Measurements from ENCODE around the gene LTBP1. TPM values are rescaled to one million over a fixed set of nuclear protein-coding genes. Genes with fewer than 3 reads are reported as not detected.

The LTBP1 gene
- polyA plus RNA-seq, 4 donors = 74.7 to 83.5 (median 82.8) TPM

DNA sequence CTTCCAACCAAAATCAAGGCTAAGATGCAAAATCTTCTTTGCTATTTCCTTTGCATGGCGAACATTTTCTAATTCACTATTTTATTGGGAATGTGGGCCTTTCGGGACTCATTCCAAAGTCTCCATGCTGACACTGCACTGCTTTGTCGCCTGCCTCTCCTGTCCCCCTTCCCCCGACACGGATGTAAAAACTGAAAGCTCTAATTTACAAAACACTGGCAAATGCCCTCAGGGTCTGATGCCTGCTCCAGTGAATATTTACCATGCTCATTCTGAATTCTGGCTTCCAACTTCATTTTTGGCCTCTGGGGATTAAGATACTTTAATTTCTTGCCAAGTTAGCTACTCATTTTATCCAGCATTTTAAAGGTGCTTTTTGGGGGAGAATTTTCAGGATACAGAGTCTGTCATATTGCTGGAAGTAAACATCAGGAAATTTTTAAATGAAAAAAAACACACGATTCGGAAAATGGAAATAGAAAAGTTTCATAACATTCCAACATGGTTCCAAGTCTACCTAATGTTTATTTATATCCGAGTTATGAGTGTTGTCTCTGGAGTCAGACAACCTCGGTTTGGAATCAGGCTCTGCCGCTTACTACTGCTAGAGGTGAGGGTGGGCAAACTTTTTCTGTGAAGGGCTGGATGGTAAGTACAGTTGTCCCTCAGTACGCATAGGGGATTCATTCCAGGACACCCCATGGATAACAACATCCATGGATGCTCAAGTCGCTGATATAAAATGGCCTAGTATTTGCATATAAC, 14.6 kb upstream of the LTBP1 start:
- no peak for DNase-seq (ENCODE audit: low read depth in 4 of 4, low spot score in 3 of 4)

DNA sequence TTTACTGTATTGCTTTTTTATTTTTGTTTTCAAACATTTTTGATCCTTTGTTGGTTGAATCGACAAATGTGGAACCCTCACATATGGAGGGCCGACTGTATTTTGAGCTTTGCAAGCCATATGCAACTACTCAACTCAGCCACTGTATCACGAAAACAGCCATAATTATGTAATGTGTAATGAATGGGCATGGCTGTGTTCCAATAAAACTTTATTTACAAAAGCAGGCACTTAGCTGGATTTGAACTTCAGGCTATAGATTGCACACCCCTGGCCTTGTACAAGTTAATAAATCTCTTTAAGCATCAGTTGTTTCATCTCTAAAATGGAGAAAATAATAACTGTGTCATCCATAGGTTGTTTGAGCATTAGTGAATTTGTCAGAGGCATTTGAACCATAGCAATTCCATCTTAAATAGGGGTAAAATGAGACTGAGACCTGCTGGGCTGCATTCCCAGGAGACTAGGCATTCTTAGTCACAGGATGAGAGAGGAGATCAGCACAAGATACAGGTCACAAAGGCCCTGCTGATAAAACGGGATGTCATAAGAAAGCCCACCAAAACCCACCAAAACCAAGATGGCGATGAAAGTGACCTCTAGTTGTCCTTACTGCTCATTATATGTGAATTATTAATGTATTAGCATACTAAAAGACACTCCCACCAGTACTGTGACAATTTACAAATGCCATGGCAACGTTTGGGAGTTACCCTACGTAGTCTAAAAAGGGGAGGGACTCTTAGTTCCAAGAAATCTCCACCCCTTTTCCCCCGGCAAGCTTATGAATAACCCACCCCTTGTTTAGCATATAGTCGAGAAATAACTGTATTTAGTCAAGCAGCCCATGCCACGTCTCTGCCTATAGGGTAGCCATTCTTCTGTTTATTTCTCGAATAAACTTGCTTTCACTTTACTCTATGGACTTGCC, 13.7 kb upstream of the LTBP1 start:
- DNase-seq (ENCODE audit: low read depth in 4 of 4, low spot score in 3 of 4) = no peak

DNA sequence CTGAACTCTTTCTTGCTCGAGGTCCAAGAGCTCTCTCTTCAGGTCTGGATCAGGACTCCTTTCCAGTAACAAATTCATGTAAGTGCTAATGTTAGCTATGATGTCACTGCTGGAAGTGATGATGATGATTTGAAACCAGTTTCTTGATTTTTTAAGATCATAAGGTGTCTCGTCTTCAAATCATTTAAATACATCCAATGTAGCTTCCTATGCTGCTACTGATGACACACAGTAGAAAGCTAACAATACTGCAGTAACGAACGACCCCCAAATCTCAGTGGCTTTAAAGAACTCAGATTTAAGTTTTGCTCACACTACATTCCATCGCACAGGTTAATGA, 13.0 kb upstream of the LTBP1 start:
- no peak for DNase-seq (ENCODE audit: low read depth in 4 of 4, low spot score in 3 of 4)

DNA sequence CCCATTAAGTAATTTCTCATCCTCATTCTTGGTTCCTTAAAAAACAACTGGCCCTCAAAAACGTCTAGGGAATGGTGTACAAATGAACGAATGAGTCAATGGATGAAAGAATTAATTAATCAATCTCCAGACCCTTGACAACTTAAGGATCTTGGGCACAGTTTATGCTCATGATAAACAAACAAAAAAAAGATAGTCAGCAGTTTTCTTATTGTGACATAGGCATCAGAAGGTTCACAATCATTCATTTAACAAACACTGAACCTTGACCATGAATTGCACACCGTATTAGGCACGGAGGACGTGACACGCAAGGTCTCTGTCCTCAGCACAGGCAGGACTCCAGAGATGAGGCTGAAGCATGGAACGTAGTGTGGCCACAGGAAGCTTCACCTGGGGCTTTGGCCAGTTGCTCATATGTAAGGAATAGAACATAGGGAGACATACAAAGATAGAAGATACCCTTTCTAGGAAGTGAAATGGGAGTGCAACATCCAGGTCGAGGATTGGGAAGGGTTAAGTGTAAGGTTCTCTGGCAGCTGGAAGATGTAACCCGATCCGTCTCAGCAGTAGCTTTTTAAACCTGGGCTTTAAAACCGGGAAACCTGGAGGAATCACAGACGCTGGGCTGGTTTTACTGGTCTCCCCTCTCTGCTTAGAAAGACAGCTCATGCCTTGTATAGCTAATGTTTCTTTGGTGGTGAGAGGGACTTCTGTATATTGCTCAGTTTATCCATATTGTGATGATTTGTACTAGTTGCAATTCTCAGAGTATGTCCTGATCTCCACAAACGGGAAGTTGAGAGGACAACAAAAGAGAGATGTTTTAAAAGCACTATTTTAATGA, 8.9 kb upstream of the LTBP1 start:
- DNase-seq (ENCODE audit: low read depth in 4 of 4, low spot score in 3 of 4) = peak in 1 of 4 donors; percentile 45

DNA sequence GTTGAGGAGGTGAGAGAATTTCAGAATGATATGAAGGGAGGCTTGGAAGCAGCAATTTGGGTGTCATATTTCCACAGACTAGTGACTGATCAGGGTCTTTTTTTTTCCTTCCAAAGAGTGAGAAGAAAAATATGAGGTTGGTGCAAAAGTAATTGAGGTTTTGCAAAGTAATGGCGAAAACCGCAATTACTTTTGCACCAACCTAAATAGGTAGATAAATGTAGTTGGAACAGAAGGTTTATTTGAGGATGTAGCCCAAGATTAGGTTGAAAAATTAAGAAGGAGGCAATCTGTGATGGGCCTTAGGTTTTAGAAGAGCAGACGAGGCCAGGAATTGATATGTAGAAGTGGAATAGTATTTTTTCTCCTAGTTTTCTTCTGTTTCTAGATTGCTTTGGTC, 7.8 kb upstream of the LTBP1 start:
- no peak for DNase-seq (ENCODE audit: low read depth in 4 of 4, low spot score in 3 of 4)

DNA sequence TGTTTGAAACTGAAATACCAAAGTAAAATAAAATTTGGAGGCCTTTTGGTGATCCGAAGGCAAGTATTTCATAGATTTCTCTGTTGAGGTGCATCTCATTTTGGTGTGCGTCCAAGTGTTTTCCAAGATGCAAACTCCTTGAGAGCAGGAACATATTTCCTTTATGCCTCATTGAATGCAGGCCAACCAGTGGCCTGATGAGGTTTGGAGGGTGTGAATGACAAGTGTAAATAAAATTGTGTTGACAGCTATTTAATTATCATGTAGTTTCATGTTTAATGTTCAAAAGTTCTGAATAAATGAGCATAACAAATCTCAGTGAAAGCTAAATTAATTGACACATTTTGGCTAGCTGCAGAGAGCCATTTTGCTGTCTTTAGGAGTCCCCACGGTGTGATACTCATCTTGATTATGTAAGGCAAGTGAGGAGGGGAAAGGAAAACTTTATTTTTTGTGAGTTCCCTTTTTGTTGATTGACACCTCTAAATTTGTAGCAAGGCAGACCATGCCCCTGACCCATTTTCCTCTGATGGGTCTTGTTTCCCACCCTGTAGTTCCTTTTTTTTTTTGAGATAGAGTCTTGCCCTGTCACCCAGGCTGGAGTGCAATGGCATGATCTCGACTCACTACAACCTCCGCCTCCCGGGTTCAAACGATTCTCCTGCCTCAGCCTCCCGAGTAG, 6.3 kb upstream of the LTBP1 start:
- no peak for DNase-seq (ENCODE audit: low read depth in 4 of 4, low spot score in 3 of 4)

DNA sequence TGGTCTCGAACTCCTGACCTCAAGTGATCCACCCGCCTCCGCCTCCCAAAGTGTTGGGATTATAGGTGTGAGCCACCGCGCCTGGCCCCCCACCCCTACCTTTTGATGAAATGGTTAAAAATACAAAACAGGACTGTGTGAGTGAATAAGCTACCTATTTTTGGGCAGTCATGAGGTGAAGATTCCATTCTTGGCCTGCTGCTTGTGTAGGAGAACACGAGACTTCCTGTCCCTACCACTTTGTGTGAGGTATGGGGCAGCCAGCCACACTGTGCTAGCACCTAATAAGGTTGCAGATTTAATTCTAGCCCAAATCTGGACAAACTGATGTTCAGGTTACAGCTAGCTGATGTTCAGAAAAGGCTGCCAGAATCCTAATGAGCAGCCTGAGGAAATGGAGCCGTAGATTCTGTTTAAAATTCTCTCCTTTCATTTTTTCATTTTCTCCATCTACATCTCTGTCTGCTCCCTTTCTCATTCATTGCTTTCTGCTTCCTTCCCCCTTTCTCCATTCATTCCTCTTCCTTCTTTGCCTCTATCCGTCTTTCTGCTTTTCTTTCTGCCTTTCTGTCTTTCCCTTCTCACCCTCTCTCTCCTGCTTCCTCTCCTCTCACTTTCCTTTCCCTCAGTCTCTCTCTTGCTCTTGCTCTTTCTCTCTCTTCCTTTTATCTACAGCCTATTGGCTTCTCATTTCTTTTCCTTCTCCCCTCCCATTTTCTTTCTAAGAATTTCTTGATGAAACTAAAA, 4.6 kb upstream of the LTBP1 start:
- DNase-seq (ENCODE audit: low read depth in 4 of 4, low spot score in 3 of 4) = no peak

DNA sequence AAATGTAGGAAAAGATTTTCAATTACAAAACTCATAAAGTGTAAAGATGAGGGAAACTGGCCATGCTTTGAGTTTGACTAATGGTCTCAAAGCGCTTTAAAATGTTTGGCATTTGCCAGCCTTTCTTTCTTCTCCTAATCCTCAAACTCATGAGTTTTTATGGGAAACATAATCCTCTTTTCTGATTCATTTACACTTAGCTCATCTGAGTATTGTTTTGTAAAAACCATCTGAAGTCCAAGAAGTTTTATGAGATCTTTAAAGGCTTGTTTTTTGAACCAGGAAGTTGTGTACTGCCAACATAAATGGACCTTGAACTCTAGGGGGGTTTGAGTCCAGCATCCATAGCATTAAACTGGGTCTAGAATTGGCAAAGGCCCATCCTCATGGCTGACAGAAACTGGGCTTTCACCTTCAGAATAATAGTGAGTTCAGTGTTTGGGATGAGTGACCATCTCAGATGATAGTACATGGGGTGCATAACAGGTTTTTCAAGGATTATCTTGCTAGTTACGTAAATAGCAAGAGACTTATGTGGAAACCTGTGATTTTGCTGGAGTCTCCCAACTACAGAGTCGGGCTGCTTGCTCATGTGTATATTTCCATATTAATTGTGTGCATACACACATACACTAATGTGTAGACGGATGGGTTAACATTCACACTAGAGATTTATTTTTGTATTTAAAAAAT, 3.8 kb upstream of the LTBP1 start:
- DNase-seq (ENCODE audit: low read depth in 4 of 4, low spot score in 3 of 4) = no peak

DNA sequence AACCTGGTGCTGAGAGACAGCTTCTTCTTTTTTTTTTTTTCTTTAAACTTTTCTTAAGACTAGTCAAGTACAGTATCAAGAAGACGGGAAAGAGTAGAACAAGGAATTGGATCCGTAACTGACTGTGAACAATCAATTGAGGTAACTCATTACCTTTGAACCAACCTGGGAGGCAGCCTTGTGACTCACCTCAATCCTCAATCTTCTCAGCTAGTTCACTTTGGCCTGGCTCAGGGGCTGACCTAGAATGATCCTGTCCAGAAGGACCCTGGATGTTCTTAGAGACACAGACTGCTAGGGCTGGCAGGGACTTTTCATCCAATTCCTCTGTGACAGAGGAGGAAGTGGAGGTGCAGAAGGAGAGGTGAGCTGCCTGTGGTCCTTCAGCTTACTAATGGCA, 1.5 kb upstream of the LTBP1 start:
- no peak for DNase-seq (ENCODE audit: low read depth in 4 of 4, low spot score in 3 of 4)

DNA sequence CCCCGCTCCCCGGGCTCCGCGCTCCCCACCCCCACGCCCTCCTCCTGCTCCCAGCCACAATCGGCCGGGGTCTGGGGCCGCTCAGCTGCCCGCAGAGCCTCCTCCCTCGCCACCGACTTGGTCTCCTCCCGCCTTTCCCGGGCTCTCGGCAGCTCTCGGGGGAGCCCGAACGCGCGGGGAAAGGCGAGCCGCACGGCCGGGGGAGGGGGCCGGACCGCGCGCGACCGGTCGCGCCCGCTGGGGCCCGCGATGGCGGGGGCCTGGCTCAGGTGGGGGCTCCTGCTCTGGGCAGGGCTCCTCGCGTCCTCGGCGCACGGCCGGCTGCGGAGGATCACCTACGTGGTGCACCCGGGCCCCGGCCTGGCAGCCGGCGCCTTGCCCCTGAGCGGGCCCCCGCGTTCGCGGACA, 327 bp downstream of the LTBP1 start:
- peak in 2 of 4 donors; percentile 14 to 25 for DNase-seq (ENCODE audit: low read depth in 4 of 4, low spot score in 3 of 4)

DNA sequence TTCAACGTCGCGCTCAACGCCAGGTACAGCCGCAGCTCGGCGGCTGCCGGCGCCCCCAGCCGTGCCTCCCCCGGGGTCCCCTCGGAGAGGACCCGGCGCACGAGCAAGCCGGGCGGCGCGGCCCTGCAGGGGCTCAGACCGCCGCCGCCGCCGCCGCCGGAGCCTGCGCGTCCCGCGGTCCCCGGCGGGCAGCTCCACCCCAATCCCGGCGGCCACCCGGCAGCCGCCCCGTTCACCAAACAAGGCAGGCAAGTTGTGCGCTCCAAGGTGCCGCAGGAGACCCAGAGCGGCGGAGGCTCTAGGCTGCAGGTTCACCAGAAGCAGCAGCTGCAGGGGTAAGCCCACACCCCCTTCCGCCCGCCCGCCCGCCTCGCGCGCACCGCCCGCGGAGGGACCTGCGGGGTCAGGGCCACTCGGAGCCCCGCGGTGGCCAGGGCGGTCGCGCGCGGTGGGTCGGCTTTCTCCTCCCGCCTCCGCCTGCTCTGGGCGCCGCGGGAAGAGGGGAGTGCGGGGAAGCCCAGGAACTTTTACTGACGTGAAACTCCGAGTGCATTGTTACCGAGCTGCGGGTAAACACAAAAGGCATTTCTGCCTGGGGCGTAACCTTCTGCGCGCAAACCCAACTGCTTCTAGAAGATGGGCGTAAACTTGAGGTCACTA, 861 bp downstream of the LTBP1 start:
- DNase-seq (ENCODE audit: low read depth in 4 of 4, low spot score in 3 of 4) = peak in 3 of 4 donors; percentile 27 to 47 (median 33)

DNA sequence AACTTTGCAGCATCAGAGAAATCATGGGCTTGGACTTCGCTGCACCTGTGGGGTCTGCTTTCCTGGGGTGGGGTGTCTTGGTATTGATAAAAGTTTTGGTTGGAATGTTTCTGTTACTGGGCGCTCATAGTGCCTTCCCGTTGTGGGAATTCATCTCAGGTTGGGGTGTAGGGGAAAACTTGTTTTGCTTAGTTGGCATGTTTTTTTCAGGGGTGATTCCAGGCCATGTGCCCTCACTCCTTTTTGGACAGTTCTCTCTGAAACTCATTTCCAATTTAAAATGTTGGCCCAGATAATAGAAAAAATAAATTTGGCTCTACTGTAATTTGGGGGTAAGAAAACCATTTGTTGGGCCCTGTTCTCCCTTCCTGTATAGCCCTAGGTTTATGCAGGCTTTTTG, 1.5 kb downstream of the LTBP1 start:
- DNase-seq (ENCODE audit: low read depth in 4 of 4, low spot score in 3 of 4) = no peak

DNA sequence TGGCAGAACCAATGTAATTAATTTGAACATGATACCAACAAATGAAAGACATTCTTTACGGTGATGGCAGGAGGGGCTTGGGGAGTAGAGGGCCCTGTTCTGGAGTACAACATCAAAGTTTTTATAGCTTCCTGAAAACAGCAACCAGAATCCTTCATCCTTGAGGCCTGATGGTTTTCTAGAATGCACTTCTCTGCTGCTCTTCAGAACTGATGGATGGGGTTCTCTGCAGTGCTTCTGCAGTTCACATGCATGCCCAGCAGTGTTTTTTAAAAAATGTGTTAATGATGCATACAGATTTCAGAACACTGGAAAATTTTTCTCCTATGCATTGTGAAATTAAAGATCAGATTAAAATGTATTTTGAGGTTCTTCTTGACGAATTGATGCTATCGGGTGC, 2.5 kb downstream of the LTBP1 start:
- no peak for DNase-seq (ENCODE audit: low read depth in 4 of 4, low spot score in 3 of 4)

DNA sequence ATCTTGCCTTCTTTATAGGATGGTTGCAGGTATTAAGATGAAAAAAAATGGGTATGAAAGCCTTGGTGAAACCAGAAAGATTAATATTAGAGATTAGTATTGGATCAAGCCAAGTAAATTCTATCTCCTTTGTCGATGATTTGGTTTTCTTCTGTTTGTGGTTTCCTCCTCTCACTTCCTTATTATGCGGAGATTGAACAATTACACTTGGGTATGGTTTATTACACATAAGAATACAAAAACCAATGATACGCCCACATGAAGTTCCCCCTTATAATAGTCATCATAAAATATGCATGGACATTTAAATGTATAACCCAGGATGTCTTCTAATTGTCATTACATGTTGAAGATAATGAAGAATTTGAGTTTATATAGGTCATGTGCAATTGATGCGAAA, 4.9 kb downstream of the LTBP1 start:
- no peak for DNase-seq (ENCODE audit: low read depth in 4 of 4, low spot score in 3 of 4)

DNA sequence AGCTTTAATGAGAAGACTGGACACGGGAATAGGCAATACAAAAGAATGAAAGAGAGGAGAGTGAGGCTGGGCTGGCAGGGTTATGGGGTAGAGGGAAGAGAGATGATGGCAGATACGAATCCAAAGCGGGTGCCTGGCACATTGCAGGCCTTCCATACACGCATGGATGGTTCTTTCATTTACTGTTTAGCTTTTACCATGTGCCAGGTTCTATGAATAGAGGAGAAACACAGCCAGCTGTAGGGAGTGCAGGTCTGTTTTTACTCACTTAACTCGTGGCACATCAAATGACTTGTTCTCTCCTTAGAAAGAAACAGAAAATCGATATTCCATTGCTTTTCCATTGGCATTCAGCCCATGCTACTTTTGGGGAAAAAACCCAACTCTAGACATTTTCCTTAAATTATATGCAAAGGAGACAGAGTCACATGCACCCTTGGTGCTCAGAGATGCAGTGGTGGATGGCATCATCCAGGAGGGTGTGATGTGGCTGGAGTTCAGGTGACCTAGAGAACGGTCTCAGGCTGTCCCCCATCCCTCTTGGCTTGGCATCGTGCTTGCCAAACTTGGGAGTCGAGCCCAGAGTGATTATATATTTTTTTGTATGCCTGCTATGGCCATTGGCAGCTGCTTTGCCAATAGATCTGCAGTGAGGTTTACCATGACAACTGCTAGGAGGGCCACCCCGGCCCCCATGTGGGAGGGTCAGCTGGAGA, 6.2 kb downstream of the LTBP1 start:
- DNase-seq (ENCODE audit: low read depth in 4 of 4, low spot score in 3 of 4) = no peak

DNA sequence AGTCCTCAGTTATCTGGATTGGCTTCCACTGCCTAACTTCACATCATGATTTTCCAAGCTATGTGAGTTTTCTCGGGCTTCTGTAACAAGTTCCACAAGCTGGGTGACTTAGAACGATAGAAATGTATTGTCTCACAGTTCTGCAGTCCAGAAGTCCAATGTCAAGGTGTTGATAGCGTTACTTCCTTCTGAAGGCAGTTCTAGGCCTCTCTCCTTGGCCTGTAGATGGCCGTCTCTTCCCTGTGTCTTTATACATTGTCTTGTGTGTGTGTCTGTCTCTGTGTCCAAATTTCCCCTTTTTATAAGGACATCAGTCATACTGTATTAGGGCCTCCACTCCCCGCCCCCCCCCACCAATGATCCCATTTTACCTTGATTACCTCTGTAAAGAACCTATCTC, 7.5 kb downstream of the LTBP1 start:
- no peak for DNase-seq (ENCODE audit: low read depth in 4 of 4, low spot score in 3 of 4)

DNA sequence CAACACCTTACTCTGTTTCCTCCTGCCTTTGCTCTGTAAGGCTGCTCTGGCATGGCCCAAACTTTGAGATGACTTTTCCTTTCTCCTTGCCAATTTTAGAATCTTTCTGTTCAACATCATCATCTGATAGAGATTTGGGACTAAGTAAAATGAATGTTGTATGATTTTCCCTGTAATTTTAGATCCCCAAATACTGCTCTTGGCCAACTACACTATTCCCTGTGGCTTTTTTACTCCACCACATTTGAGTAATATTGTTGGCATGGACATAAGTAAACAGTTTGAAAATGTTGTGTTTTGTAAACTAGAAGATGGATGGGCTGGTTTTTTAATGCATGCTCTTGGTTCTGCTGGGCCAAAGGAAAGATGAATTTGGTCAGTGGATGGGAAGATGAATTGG, 12.1 kb downstream of the LTBP1 start:
- no peak for DNase-seq (ENCODE audit: low read depth in 4 of 4, low spot score in 3 of 4)

DNA sequence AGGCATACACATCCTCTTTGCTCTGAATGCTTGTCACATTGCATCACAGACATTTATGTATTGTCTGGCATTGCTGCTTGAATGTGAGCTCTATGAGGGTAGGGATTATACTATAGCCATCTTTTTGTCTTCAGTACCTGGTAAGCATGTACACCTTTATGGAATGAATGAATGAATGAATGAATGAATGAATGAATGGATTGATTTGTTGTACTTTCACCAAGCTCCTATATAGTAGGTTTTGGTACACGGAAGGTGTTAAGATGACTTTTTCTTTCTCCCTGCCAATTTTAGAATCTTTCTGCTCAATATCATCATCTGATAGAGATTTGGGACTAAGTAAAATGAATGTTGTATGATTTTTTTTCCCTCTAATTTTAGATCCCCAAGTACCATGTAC, 13.5 kb downstream of the LTBP1 start:
- DNase-seq (ENCODE audit: low read depth in 4 of 4, low spot score in 3 of 4) = no peak
